Measurements from ENCODE around the gene FSD1.
A peak's percentile ranks its signal among the peaks of the same experiment; 100 is the strongest.
"Not testable (repeated sequence)": the region's sequence is repeated elsewhere in the genome, so short reads cannot be mapped to it uniquely, and the experiment has no call there.

Gene FSD1

DNA sequence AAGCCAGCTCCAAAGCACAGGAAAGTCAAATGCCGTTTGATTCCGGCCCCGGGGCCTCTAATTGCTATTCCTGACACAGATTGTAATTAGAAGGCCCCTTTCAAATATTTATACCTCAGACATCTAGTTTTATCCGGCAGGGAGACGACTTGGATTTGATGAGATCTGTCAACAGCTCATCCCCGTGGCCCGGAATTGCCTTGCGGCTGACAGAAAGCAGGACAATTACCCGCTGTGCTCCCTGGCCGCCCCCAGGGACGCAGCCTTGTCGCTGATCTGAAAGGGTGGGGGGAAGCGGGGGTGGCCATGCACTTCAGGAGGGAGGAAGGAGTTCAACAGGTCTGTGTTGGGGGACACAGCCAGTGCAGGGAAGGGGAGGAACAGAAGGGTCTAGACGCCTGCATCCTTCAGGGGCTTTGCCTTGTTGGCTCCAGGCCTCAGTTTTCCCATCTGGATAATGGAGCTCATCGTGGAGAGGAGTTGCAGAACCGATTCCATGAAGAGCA, 27.2 kb upstream of the FSD1 start:
- H3K9me3 Mint-ChIP-seq: no peaks in the 10 kb centered on the region
- H3K36me3 Mint-ChIP-seq (ENCODE audit: low read depth): peaks cover under 1% of the 10 kb centered on the region
- no peak overlapping the region for H3K27ac Mint-ChIP-seq
- peaks cover 29% of the 10 kb centered on the region for H3K27me3 Mint-ChIP-seq (ENCODE audit: low read depth)
- DNase-seq (ENCODE audit: low spot score): no peak
- peaks cover 2% of the 10 kb centered on the region for H3K4me1 Mint-ChIP-seq (ENCODE audit: low read depth)
- no peak overlapping the region for H3K4me3 Mint-ChIP-seq

- Mint-ChIP-seq H3K36me3 (ENCODE audit: low read depth) (no peaks in the 10 kb centered on the region), H3K27ac (no peak overlapping the region), H3K9me3 (no peaks in the 10 kb centered on the region), H3K4me3 (no peak overlapping the region), H3K4me1 (ENCODE audit: low read depth) (peaks cover 2% of the 10 kb centered on the region), H3K27me3 (ENCODE audit: low read depth) (peaks cover 29% of the 10 kb centered on the region)
- no peak for DNase-seq (ENCODE audit: low spot score)
Observed at GRCh38 chr19:4278010-4278409, 26.4 kb upstream of the FSD1 start.

GRCh38 chr19:4278419-4279266, 25.8 kb upstream of the FSD1 start, which contains the start of gene SHD:
TSS of gene SHD (plus strand) at chr19:4279266. CDS start at chr19:4280064, 798 bp downstream.
- Mint-ChIP-seq H3K9me3 (no peaks in the 10 kb centered on the region), H3K27me3 (ENCODE audit: low read depth) (peaks cover 29% of the 10 kb centered on the region), H3K4me1 (ENCODE audit: low read depth) (peaks cover 2% of the 10 kb centered on the region), H3K27ac (peak within 1 kb of the TSS; percentile 41), H3K36me3 (ENCODE audit: low read depth) (no peaks in the 10 kb centered on the region), H3K4me3 (no peak within 1 kb of the TSS)
- no peak for DNase-seq (ENCODE audit: low spot score)

- DNase-seq (ENCODE audit: low spot score): no peak
- no peak overlapping the region for H3K4me3 Mint-ChIP-seq
- H3K36me3 Mint-ChIP-seq (ENCODE audit: low read depth): no peaks in the 10 kb centered on the region
- peaks cover 29% of the 10 kb centered on the region for H3K27me3 Mint-ChIP-seq (ENCODE audit: low read depth)
- H3K27ac Mint-ChIP-seq: no peak overlapping the region
- peaks cover 2% of the 10 kb centered on the region for H3K4me1 Mint-ChIP-seq (ENCODE audit: low read depth)
- no peaks in the 10 kb centered on the region for H3K9me3 Mint-ChIP-seq
Observed at GRCh38 chr19:4279267-4279529, 25.2 kb upstream of the FSD1 start.

DNA sequence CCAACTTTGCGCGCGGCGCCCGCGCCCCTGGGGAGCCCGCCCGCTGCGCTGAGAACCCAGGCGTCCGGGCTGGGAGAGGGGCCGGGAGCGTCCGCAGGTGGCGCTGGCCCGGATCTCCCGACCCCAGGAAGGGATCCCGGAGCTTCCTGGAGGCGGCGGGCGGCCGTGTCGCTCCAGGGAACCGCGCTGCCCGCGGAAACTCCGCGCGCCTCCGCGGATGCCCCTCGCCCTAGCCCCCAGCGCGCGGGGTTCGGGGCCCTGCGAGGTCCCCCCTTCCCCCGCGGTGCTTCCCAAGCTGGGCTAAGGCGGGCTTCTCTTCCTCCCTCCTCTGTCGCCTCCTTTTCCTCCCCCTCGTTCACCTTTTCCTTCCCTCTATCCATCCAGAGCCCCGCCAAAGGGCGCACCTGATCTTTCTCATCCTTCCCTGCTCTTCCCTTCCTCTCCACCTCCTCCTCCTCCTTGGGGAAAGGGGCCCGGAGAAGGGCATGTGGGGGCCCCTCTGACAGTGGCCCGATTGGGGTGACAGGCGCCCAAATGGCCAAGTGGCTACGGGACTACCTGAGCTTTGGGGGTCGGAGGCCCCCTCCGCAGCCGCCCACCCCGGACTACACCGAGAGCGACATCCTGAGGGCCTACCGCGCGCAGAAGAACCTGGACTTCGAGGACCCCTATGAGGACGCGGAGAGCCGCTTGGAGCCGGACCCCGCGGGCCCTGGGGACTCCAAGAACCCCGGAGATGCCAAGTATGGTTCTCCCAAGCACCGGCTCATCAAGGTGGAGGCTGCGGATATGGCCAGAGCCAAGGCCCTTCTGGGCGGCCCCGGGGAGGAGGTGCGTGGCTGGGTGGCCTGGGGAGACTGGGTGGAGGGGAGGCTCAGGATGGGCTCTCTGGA, 24.6 kb upstream of the FSD1 start:
- Mint-ChIP-seq H3K4me1 (ENCODE audit: low read depth) (peaks cover 2% of the 10 kb centered on the region), H3K9me3 (no peaks in the 10 kb centered on the region), H3K27ac (peak overlapping the region; percentile 41), H3K36me3 (ENCODE audit: low read depth) (no peaks in the 10 kb centered on the region), H3K27me3 (ENCODE audit: low read depth) (peaks cover 29% of the 10 kb centered on the region), H3K4me3 (no peak overlapping the region)
- no peak for DNase-seq (ENCODE audit: low spot score)

DNA sequence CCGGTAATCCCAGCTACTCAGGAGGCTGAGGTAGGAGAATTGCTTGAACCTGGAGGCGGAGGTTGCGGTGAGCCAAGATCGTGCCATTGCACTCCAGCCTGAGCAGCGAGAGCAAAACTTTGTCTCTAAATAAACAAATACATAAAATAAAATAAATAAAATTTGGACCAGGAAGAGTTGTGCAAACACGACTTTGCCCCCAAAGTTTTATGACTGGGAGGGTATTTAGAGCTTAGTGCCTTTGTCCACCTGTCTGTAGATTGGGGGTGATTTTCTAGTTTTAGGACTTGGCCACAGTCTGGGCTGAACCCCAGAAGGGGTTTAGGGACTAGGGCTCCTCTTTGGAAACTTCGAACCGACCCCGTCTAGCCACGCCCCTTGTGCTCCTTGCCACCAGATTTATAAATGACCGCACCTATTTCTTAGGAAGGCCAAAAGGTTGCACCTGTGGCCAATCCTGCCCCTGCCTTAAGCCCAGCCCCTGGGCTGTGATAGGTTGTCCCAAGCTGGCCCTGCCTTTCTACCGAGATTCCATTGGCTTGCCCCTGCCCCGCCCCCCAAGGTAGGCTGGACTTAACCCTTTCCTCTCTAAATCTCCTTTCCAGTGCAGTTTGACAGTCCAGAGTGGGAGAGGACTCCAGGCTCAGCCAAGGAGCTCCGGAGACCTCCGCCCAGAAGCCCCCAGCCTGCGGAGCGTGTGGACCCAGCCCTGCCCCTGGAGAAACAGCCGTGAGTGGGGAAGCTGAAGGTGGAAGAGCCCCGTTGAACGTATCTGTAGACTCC, 20.0 kb upstream of the FSD1 start:
- Mint-ChIP-seq H3K4me3 (no peak overlapping the region), H3K27ac (no peak overlapping the region), H3K9me3 (no peaks in the 10 kb centered on the region), H3K36me3 (ENCODE audit: low read depth) (no peaks in the 10 kb centered on the region), H3K4me1 (ENCODE audit: low read depth) (peaks cover 2% of the 10 kb centered on the region), H3K27me3 (ENCODE audit: low read depth) (peaks cover 15% of the 10 kb centered on the region)
- no peak for DNase-seq (ENCODE audit: low spot score)

DNA sequence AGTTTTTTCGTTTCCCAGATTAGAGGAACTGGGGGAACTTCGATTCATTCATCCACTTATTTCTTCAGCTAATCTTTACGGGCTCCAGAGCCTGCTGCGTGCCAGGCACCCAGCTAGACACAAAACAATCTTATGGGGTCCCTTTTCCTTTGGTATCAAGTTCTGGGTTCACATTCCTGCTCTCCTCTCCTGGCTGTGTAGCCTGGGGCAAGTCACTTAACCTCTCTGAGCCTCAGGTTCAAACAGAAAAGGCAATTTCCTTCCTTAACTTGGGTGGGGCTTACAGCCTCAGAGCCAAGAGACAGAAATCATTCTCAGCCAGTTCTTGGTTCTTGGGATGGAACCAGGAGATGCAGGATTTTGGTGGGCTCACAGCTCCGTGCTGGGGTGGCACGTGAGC, 19.4 kb upstream of the FSD1 start:
- no peak for DNase-seq (ENCODE audit: low spot score)
- Mint-ChIP-seq H3K4me3 (no peak overlapping the region), H3K36me3 (ENCODE audit: low read depth) (no peaks in the 10 kb centered on the region), H3K27me3 (ENCODE audit: low read depth) (peaks cover 11% of the 10 kb centered on the region), H3K4me1 (ENCODE audit: low read depth) (no peaks in the 10 kb centered on the region), H3K9me3 (no peaks in the 10 kb centered on the region), H3K27ac (no peak overlapping the region)

- H3K36me3 Mint-ChIP-seq (ENCODE audit: low read depth); DNase-seq (ENCODE audit: low spot score); H3K9me3 Mint-ChIP-seq; H3K4me1 Mint-ChIP-seq (ENCODE audit: low read depth); H3K4me3 Mint-ChIP-seq; H3K27me3 Mint-ChIP-seq (ENCODE audit: low read depth); H3K27ac Mint-ChIP-seq: not testable (repeated sequence)
Observed at GRCh38 chr19:4286141-4286540, 18.3 kb upstream of the FSD1 start.

DNA sequence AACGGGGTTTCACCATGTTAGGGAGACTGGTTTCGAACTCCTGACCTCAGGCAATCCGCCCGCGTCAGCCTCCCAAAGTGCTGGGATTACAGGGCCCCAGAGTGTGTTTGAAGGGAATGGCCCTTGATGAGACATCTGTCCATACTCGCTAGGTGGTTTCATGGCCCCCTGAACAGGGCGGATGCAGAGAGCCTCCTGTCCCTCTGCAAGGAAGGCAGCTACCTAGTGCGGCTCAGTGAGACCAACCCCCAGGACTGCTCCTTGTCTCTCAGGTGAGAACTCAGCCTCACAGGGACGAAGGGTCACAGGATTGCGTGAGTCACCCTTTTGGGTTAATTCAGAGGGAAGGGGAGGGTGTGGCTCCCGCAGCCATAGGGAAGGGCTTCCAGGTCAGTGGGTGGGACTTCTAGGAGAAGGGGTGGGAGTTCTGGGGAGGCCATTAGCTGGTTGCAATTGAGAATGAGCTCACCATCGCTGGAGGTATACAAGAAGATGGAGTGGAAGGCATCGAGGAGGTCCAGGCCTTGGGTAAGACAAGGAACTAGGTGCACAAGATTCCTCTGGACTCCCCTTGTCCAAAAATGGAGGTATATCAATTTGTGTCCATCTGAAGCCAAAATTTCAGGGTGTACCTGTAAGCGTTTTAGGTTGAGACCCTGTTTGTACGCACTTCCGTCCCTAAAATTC, 16.2 kb upstream of the FSD1 start:
- Mint-ChIP-seq H3K4me3 (no peak overlapping the region), H3K27me3 (ENCODE audit: low read depth) (no peaks in the 10 kb centered on the region), H3K9me3 (no peaks in the 10 kb centered on the region), H3K36me3 (ENCODE audit: low read depth) (no peaks in the 10 kb centered on the region), H3K4me1 (ENCODE audit: low read depth) (no peaks in the 10 kb centered on the region), H3K27ac (no peak overlapping the region)
- DNase-seq (ENCODE audit: low spot score): no peak

- Mint-ChIP-seq H3K27ac (no peak overlapping the region), H3K36me3 (ENCODE audit: low read depth) (no peaks in the 10 kb centered on the region), H3K27me3 (ENCODE audit: low read depth) (no peaks in the 10 kb centered on the region), H3K9me3 (no peaks in the 10 kb centered on the region), H3K4me3 (no peak overlapping the region), H3K4me1 (ENCODE audit: low read depth) (no peaks in the 10 kb centered on the region)
- DNase-seq (ENCODE audit: low spot score): no peak
Observed at GRCh38 chr19:4291184-4291732, 13.1 kb upstream of the FSD1 start.

- no peak for DNase-seq (ENCODE audit: low spot score)
- Mint-ChIP-seq H3K4me3 (no peak overlapping the region), H3K36me3 (ENCODE audit: low read depth) (no peaks in the 10 kb centered on the region), H3K27ac (no peak overlapping the region), H3K9me3 (no peaks in the 10 kb centered on the region), H3K4me1 (ENCODE audit: low read depth) (no peaks in the 10 kb centered on the region), H3K27me3 (ENCODE audit: low read depth) (no peaks in the 10 kb centered on the region)
Observed at GRCh38 chr19:4292515-4292914, 11.9 kb upstream of the FSD1 start.

GRCh38 chr19:4294389-4294788, 10.0 kb upstream of the FSD1 start:
- H3K36me3 Mint-ChIP-seq (ENCODE audit: low read depth): no peaks in the 10 kb centered on the region
- H3K27me3 Mint-ChIP-seq (ENCODE audit: low read depth): no peaks in the 10 kb centered on the region
- H3K4me3 Mint-ChIP-seq: no peak overlapping the region
- H3K4me1 Mint-ChIP-seq (ENCODE audit: low read depth): peaks cover 4% of the 10 kb centered on the region
- no peak for DNase-seq (ENCODE audit: low spot score)
- H3K9me3 Mint-ChIP-seq: no peaks in the 10 kb centered on the region
- no peak overlapping the region for H3K27ac Mint-ChIP-seq
